ENCODE results near the gene PLIN5. TPM values are rescaled to one million over a fixed set of nuclear protein-coding genes. Genes with fewer than 3 reads are reported as not detected.

The PLIN5 gene
- total RNA-seq, 4 donors from 2014 or later, result 1.8 to 16.4 (median 5.6) TPM

- 95% methylated on average over 17 of the region's 17 CpGs for WGBS
- TF ChIP-seq, protein P1, sequence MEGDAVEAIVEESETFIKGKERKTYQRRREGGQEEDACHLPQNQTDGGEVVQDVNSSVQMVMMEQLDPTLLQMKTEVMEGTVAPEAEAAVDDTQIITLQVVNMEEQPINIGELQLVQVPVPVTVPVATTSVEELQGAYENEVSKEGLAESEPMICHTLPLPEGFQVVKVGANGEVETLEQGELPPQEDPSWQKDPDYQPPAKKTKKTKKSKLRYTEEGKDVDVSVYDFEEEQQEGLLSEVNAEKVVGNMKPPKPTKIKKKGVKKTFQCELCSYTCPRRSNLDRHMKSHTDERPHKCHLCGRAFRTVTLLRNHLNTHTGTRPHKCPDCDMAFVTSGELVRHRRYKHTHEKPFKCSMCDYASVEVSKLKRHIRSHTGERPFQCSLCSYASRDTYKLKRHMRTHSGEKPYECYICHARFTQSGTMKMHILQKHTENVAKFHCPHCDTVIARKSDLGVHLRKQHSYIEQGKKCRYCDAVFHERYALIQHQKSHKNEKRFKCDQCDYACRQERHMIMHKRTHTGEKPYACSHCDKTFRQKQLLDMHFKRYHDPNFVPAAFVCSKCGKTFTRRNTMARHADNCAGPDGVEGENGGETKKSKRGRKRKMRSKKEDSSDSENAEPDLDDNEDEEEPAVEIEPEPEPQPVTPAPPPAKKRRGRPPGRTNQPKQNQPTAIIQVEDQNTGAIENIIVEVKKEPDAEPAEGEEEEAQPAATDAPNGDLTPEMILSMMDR (IDR thresholded peaks at IDR 0.05), result no peak
- no peak for TF ChIP-seq EP300 (IDR thresholded peaks at IDR 0.05)
- no peak for TF ChIP-seq POLR2AphosphoS5 (IDR thresholded peaks at IDR 0.05)
- Histone ChIP-seq H3K36me3 (no peaks in the 10 kb centered on the region), H3K4me1 (no peaks in the 10 kb centered on the region), H3K27me3 (peaks cover 3% of the 10 kb centered on the region), H3K27ac (no peak overlapping the region), H3K4me3 (no peak overlapping the region), H3K9me3 (no peaks in the 10 kb centered on the region)
- no peak for DNase-seq (ENCODE audit: low spot score in 2 of 2)
Observed at GRCh38 chr19:4512070-4512469, 23.0 kb downstream of the PLIN5 start.

- H3K4me3 ChIP-seq, result no peak overlapping the region
- H3K27ac ChIP-seq, result no peak overlapping the region
- TF ChIP-seq, protein P1 (IDR thresholded peaks at IDR 0.05), result no peak
- no peak for TF ChIP-seq POLR2A (IDR thresholded peaks at IDR 0.05)
- no peak for TF ChIP-seq EP300 (IDR thresholded peaks at IDR 0.05)
- no peak for TF ChIP-seq POLR2AphosphoS5 (IDR thresholded peaks at IDR 0.05)
- H3K4me1 ChIP-seq, result no peaks in the 10 kb centered on the region
- no peaks in the 10 kb centered on the region for H3K36me3 ChIP-seq
- WGBS, result 85% methylated on average over 27 of the region's 27 CpGs
- H3K27me3 ChIP-seq, result no peaks in the 10 kb centered on the region
- no peak for DNase-seq (ENCODE audit: low spot score in 2 of 2)
- H3K9me3 ChIP-seq, result no peaks in the 10 kb centered on the region
Observed at GRCh38 chr19:4511300-4512054, 23.5 kb downstream of the PLIN5 start.

DNA sequence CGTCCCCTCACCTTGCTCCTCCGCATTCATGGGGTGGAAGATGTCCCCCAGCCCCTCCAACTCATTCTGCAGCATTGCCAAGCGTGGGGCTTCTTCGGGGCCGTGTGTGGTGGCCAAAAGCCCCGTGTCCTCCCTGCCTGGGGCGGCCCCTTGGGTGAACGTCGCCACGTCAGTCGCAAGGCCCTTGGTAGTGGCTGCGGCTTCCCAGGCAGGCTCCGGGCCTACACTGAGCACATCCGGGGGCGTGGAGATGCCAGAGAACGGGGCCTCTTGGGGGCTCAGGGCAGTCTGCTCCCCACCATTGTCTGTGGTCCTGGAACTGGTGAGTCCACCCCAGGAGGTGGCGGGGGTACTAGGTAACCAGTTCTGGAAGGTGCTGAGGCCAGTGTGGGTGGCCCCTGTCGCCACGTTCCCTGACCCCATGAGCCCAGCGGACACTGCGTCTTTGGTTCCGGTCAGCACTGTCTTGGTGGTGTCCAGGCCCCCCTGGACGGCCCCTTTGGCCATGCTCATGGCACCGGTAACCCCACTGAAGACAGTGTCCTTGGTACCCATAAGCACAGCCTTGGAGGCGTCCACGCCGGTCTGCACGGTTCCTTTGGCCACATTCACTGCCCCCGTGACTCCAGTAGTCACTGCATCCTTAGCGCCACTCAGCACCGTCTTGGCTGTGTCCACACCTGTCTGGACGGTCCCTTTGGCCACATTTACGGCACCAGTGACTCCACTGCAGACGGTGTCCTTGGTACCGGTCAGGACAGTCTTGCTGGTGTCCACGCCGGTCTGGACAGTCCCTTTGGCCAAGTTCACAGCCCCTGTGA is 24.4 kb downstream of the PLIN5 start:
- Histone ChIP-seq H3K36me3 (peaks cover 5% of the 10 kb centered on the region), H3K27me3 (no peaks in the 10 kb centered on the region), H3K27ac (no peak overlapping the region), H3K9me3 (no peaks in the 10 kb centered on the region), H3K4me1 (no peaks in the 10 kb centered on the region), H3K4me3 (no peak overlapping the region)
- TF ChIP-seq POLR2AphosphoS5 (IDR thresholded peaks at IDR 0.05) (no peak), EP300 (IDR thresholded peaks at IDR 0.05) (no peak), POLR2A (IDR thresholded peaks at IDR 0.05) (no peak)
- TF ChIP-seq, protein P1 (IDR thresholded peaks at IDR 0.05), result no peak
- DNase-seq (ENCODE audit: low spot score in 2 of 2), result no peak
- 82% methylated on average over 33 of the region's 37 CpGs for WGBS

DNA sequence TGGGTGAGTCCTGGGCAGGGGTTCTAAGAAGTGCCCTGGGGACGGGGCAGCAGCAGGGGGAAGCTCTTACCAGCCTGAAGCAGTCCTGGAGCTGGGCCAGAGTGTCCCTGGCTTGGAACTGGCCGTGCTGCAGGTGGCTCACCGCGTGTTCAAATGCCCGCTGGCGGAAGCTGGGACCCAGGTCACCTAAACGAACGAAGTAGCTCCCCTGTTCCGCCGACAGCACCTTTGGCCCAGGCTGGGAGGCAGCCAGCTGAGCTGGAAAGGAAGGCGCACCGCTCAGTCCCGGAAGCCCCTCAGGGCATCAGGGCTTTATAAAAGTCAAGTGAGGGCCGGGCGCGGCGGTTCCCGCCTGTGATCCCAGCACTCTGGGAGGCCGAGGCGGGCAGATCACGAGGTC is 26.3 kb downstream of the PLIN5 start:
- DNase-seq (ENCODE audit: low spot score in 2 of 2), result peak in 1 of 2 donors; percentile 78
- Histone ChIP-seq H3K9me3 (no peaks in the 10 kb centered on the region), H3K27ac (no peak overlapping the region), H3K36me3 (peaks cover 18% of the 10 kb centered on the region), H3K27me3 (no peaks in the 10 kb centered on the region), H3K4me1 (no peaks in the 10 kb centered on the region), H3K4me3 (no peak overlapping the region)
- TF ChIP-seq POLR2A (IDR thresholded peaks at IDR 0.05) (no peak), POLR2AphosphoS5 (IDR thresholded peaks at IDR 0.05) (no peak), EP300 (IDR thresholded peaks at IDR 0.05) (no peak)
- TF ChIP-seq, protein P1 (IDR thresholded peaks at IDR 0.05), result no peak
- 90% methylated on average over 5 of the region's 21 CpGs for WGBS

- no peaks in the 10 kb centered on the region for H3K4me1 ChIP-seq
- no peaks in the 10 kb centered on the region for H3K9me3 ChIP-seq
- no peak for DNase-seq (ENCODE audit: low spot score in 2 of 2)
- no peak overlapping the region for H3K27ac ChIP-seq
- no peak overlapping the region for H3K4me3 ChIP-seq
- no peak for TF ChIP-seq EP300 (IDR thresholded peaks at IDR 0.05)
- TF ChIP-seq, protein P1 (IDR thresholded peaks at IDR 0.05), result no peak
- TF ChIP-seq POLR2A (IDR thresholded peaks at IDR 0.05), result no peak
- no peak for TF ChIP-seq POLR2AphosphoS5 (IDR thresholded peaks at IDR 0.05)
- peaks cover 27% of the 10 kb centered on the region for H3K36me3 ChIP-seq
- no peaks in the 10 kb centered on the region for H3K27me3 ChIP-seq
- WGBS, result 77% methylated on average over 17 of the region's 17 CpGs
Observed at GRCh38 chr19:4507804-4508203, 27.2 kb downstream of the PLIN5 start.
